HepG2 (cell line): Measurements from ENCODE around the gene SERAC1. TPM values are rescaled to one million over a fixed set of nuclear protein-coding genes. Genes with fewer than 3 reads are reported as not detected.

Experiments used
- BHLHE40 ChIP-seq: IDR thresholded peaks from 2 replicates; pipeline ENCODE4 v1.6.1; 2011; ENCODE audit warnings: low read length, improper control_type of control experiment
- BRCA1 ChIP-seq: sonication (generic); formaldehyde crosslinking; IDR thresholded peaks from 2 replicates; pipeline ENCODE4 v1.4.0; 2020; ENCODE audit warnings: missing genetic modification reagents
- FOXC1 ChIP-seq: sonication (generic); formaldehyde crosslinking; IDR thresholded peaks from 2 replicates; pipeline ENCODE4 v1.8.0; 2022; ENCODE audit warnings: mild to moderate bottlenecking, missing genetic modification reagents, borderline replicate concordance
- HNF1A ChIP-seq, 2 experiments: sonication (generic) in 1 of 2; formaldehyde crosslinking in 1 of 2; IDR thresholded peaks; 2 replicates each; pipeline versions ENCODE4 v1.4.0 to v1.6.1; 2016 to 2020; ENCODE audit warnings: borderline replicate concordance in 1 of 2, low read depth in 1 of 2, mild to moderate bottlenecking in 1 of 2, missing genetic modification reagents in 1 of 2
- KLF13 ChIP-seq: sonication (generic); formaldehyde crosslinking; IDR thresholded peaks from 2 replicates; pipeline ENCODE4 v1.4.0; 2020; ENCODE audit warnings: mild to moderate bottlenecking, missing genetic modification reagents
- NR0B2 ChIP-seq: sonication (generic); formaldehyde crosslinking; IDR thresholded peaks from 2 replicates; pipeline ENCODE4 v1.4.0; 2020; ENCODE audit warnings: mild to moderate bottlenecking, missing genetic modification reagents
- SKI ChIP-seq: fragments of 450-650 bp; IDR thresholded peaks from one replicate; pipeline ENCODE4 v1.6.1; 2018; ENCODE audit warnings: mild to moderate bottlenecking; ENCODE audit not compliant: partially characterized antibody
- SMAD9 ChIP-seq: sonication (generic); formaldehyde crosslinking; IDR thresholded peaks from 2 replicates; pipeline ENCODE4 v1.5.1; 2020; ENCODE audit warnings: mild to moderate bottlenecking, missing genetic modification reagents
- SPEN ChIP-seq: sonication (generic); formaldehyde crosslinking; IDR thresholded peaks from 2 replicates; pipeline ENCODE4 v1.5.1; 2020; ENCODE audit warnings: low read depth, mild to moderate bottlenecking, missing genetic modification reagents
- TAF15 ChIP-seq: fragments of 200-400 bp; formaldehyde crosslinking; IDR thresholded peaks from one replicate; pipeline ENCODE4 v1.6.1; 2018; ENCODE audit warnings: mild to moderate bottlenecking, low read depth, low read length; ENCODE audit not compliant: poor library complexity, severe bottlenecking
- ZBTB8A ChIP-seq: sonication (generic); formaldehyde crosslinking; IDR thresholded peaks from 2 replicates; pipeline ENCODE4 v1.4.0; 2020; ENCODE audit warnings: mild to moderate bottlenecking, low read depth, missing genetic modification reagents, borderline replicate concordance
- ZMAT3 ChIP-seq: sonication (generic); formaldehyde crosslinking; conservative IDR thresholded peaks from 2 replicates; pipeline ENCODE4 v1.7.0; 2021; ENCODE audit warnings: missing genetic modification reagents
- ZNF281 ChIP-seq: sonication (generic); formaldehyde crosslinking; IDR thresholded peaks from 2 replicates; pipeline ENCODE4 v1.4.0; 2020; ENCODE audit warnings: missing genetic modification reagents, borderline replicate concordance
- ZNF33B ChIP-seq: sonication (generic); formaldehyde crosslinking; IDR thresholded peaks from 2 replicates; pipeline ENCODE4 v1.5.1; 2020; ENCODE audit warnings: mild to moderate bottlenecking, missing genetic modification reagents
- ZNF496 ChIP-seq: sonication (generic); formaldehyde crosslinking; IDR thresholded peaks from 2 replicates; pipeline ENCODE4 v1.8.1; 2023; ENCODE audit warnings: mild to moderate bottlenecking, moderate library complexity, missing genetic modification reagents; ENCODE audit not compliant: insufficient replicate concordance
- ZNF687 ChIP-seq: sonication (generic); formaldehyde crosslinking; IDR thresholded peaks from 2 replicates; pipeline ENCODE4 v1.5.1; 2020; ENCODE audit warnings: mild to moderate bottlenecking, missing genetic modification reagents, moderate library complexity
- polyA plus RNA-seq, 8 experiments: library from polyadenylated mRNA; depleted of rRNA in 3 of 8; stranded (reverse) in 7 of 8; unstranded in 1 of 8; fragments of >200 nt; fragmentation: Illumina TruSeq in 4 of 8; extraction: Trizol in 4 of 8; gene quantifications; 2 replicates each; pipeline versions ENCODE4 v1.2.1 to v1.2.3, GENCODE V29; 2011 to 2016; ENCODE audit warnings: low read depth in 4 of 8, missing spikeins in 1 of 8, mixed read lengths in 1 of 8; ENCODE audit not compliant: insufficient read depth in 1 of 8
- total RNA-seq, 5 experiments: library from RNA; depleted of rRNA; stranded (reverse); fragments of >200 nt; fragmentation: Illumina TruSeq; extraction: Trizol; gene quantifications; 2 replicates each; pipeline ENCODE4 v1.2.3, GENCODE V29; 2016; ENCODE audit warnings: low read depth in 1 of 5

The SERAC1 gene
- total and polyA plus RNA-seq, 2 of the 13 experiments (the other 11 are each of a cell fraction or from before 2014, with no cell fraction given) = 4.5 to 8.1 TPM

- TF ChIP-seq HNF1A (IDR thresholded peaks at IDR 0.05; ENCODE audit: low read depth) (no peak), HNF1A (CRISPR knock-in tag; IDR thresholded peaks at IDR 0.05; ENCODE audit: borderline replicate concordance) (no peak), SKI (no peak), SPEN (CRISPR knock-in tag) (no peak), BRCA1 (CRISPR knock-in tag) (no peak), NR0B2 (CRISPR knock-in tag) (no peak), ZMAT3 (no peak), SMAD9 (no peak), TAF15 (no peak), ZNF687 (CRISPR knock-in tag) (no peak), ZNF33B (no peak), FOXC1 (CRISPR knock-in tag) (no peak), ZNF281 (CRISPR knock-in tag) (no peak), BHLHE40 (no peak), ZNF496 (CRISPR knock-in tag) (no peak), KLF13 (CRISPR knock-in tag) (no peak), ZBTB8A (CRISPR knock-in tag) (no peak)
Measured at GRCh38 chr6:158067436-158068015, 100.5 kb downstream of the SERAC1 start (continued).
